ENCODE data around the gene MT1E.

- TF ChIP-seq SP4 (CRISPR knock-in tag; IDR thresholded peaks at IDR 0.05) (no peak), ZFX (CRISPR knock-in tag; IDR thresholded peaks at IDR 0.05; ENCODE audit: low read depth) (peak; percentile 59; the same call in 1 of the 2 replicates), ZNF558 (CRISPR knock-in tag; IDR thresholded peaks at IDR 0.05; ENCODE audit: borderline replicate concordance) (no peak), KDM5B (CRISPR knock-in tag; IDR thresholded peaks at IDR 0.05; ENCODE audit: borderline replicate concordance) (no peak), ZNF121 (CRISPR knock-in tag; IDR thresholded peaks at IDR 0.05) (no peak), TCF7L2 (IDR thresholded peaks at IDR 0.05; ENCODE audit: low read depth, low read length) (no peak), SMC3 (IDR thresholded peaks at IDR 0.05; ENCODE audit: low read length) (no peak), FOXO1 (CRISPR knock-in tag; IDR thresholded peaks at IDR 0.05) (no peak)
These were observed 19.5 kb upstream of the MT1E start for GRCh38 chr16:56606071-56606475.

Measured in HepG2 (cell line).